HepG2 (cell line): ENCODE measurements around the gene DARS2. TPM values are rescaled to one million over a fixed set of nuclear protein-coding genes. Genes with fewer than 3 reads are reported as not detected.

ENCODE experiments used
- ATAC-seq: fragments of 200-7000 bp; cut with Tn5 transposase; 3 replicates; pipeline ENCODE4 v1.9.1; 2020; ENCODE audit warnings: mild to moderate bottlenecking, moderate library complexity
- BruUV-seq: library from RNA; stranded (reverse); fragments of 400-500 nt; replicated peaks from 2 replicates; lab custom pipeline; 2021; lab: Mats Ljungman, UMichigan
- CTCF ChIA-PET: fragments of 300-600 bp; formaldehyde crosslinking; extraction: SDS; loops from one replicate; lab custom pipeline; 2021; ENCODE audit warnings: low total read pairs, inconsistent platforms, low intra/inter-chr PET ratio; lab: Yijun Ruan, JAX
- POLR2A ChIA-PET: fragments of 350-600 bp; sonication (Branson Sonifier 250); formaldehyde crosslinking; loops from one replicate; lab custom pipeline; 2020; ENCODE audit warnings: antibody characterized with exemption, inconsistent platforms; lab: Yijun Ruan, JAX
- DNase-seq: peaks from one replicate; pipeline ENCODE4 v3.0.0-alpha.2; 2015; ENCODE audit warnings: low spot score
- FAIRE-seq: peaks from 3 replicates; lab custom pipeline; 2011; peaks lifted over from hg19 to GRCh38; lab: Jason Lieb, UNC
- H2AFZ ChIP-seq: one replicate; pipeline ENCODE4 v1.6.1; 2011; ENCODE audit warnings: low read length, inconsistent platforms
- H3K27ac ChIP-seq: fragments of 300-600 bp; 3 replicates; pipeline ENCODE4 v1.8.0; 2011; ENCODE audit warnings: mixed run types, mild to moderate bottlenecking, mixed read lengths, low read length, inconsistent platforms; ENCODE audit not compliant: insufficient read depth; ENCODE audit errors: extremely low read length
- H3K27me3 ChIP-seq, 2 experiments: fragments of 200-600 bp in 1 of 2; 2 replicates in 1 of 2; 3 replicates in 1 of 2; pipeline versions ENCODE4 v1.6.0 to v1.8.0; 2011; ENCODE audit warnings: low read length in 2 of 2, mild to moderate bottlenecking in 2 of 2, moderate library complexity in 2 of 2, inconsistent platforms in 1 of 2; ENCODE audit not compliant: insufficient read depth in 2 of 2, control insufficient read depth in 1 of 2
- H3K36me3 ChIP-seq, 2 experiments: fragments of 200-600 bp in 1 of 2; replicated peaks in 1 of 2; 2 replicates in 1 of 2; 3 replicates in 1 of 2; pipeline versions ENCODE4 v1.5.1 to v1.8.0; 2011; ENCODE audit warnings: low read length in 2 of 2, inconsistent platforms in 1 of 2; ENCODE audit not compliant: insufficient read depth in 2 of 2, control insufficient read depth in 1 of 2
- H3K4me1 ChIP-seq: 2 replicates; pipeline ENCODE4 v1.5.1; 2012; ENCODE audit warnings: low read length, inconsistent platforms; ENCODE audit not compliant: insufficient read depth
- H3K4me2 ChIP-seq: 2 replicates; pipeline ENCODE4 v1.6.0; 2011; ENCODE audit warnings: low read depth, low read length, inconsistent platforms
- H3K4me3 ChIP-seq, 3 experiments: fragments of 200-600 bp in 1 of 3; sonication (generic), shearing (Covaris generic) in 1 of 3; replicated peaks in 1 of 3; 2 replicates each; pipeline ENCODE4 v1.5.1; 2011 to 2016; ENCODE audit warnings: low read length in 3 of 3, inconsistent platforms in 2 of 3, low read depth in 2 of 3, mild to moderate bottlenecking in 2 of 3, control low read depth in 1 of 3, mixed read lengths in 1 of 3; ENCODE audit not compliant: insufficient read depth in 1 of 3
- H3K79me2 ChIP-seq: one replicate; pipeline ENCODE4 v1.6.1; 2011; ENCODE audit warnings: low read length, inconsistent platforms; ENCODE audit not compliant: insufficient read depth
- H3K9ac ChIP-seq: 2 replicates; pipeline ENCODE4 v1.6.0; 2011; ENCODE audit warnings: mild to moderate bottlenecking, low read depth, low read length, inconsistent platforms; ENCODE audit not compliant: insufficient read depth
- H3K9me3 ChIP-seq: 2 replicates; pipeline ENCODE4 v1.5.1; 2012; ENCODE audit warnings: mild to moderate bottlenecking, low read length
- H4K20me1 ChIP-seq: 2 replicates; pipeline ENCODE4 v1.6.0; 2011; ENCODE audit warnings: inconsistent platforms, mild to moderate bottlenecking, low read length, moderate library complexity; ENCODE audit not compliant: insufficient read depth
- KLF6 ChIP-seq: IDR thresholded peaks from 2 replicates; pipeline ENCODE4 v1.8.0; 2016; ENCODE audit warnings: missing biosample characterization, missing genetic modification reagents
- MBD4 ChIP-seq: IDR thresholded peaks from 2 replicates; pipeline ENCODE4 v1.6.1; 2012; ENCODE audit warnings: low read length, inconsistent platforms, borderline replicate concordance
- NFYB ChIP-seq: sonication (generic); formaldehyde crosslinking; IDR thresholded peaks from 2 replicates; pipeline ENCODE4 v1.4.0; 2020; ENCODE audit warnings: missing genetic modification reagents
- RBFOX2 ChIP-seq: fragments of 200-400 bp; formaldehyde crosslinking; IDR thresholded peaks from 2 replicates; pipeline ENCODE4 v1.6.1; 2017; ENCODE audit warnings: low read depth, mild to moderate bottlenecking, low read length
- SUZ12 ChIP-seq: fragments of 150-350 bp; IDR thresholded peaks from 2 replicates; pipeline ENCODE4 v1.6.1; 2014; ENCODE audit warnings: low read depth, low read length
- TARDBP ChIP-seq: sonication (generic); formaldehyde crosslinking; IDR thresholded peaks from 2 replicates; pipeline ENCODE4 v1.8.0; 2022; ENCODE audit warnings: mild to moderate bottlenecking, missing genetic modification reagents
- ZNF749 ChIP-seq: sonication (generic); formaldehyde crosslinking; IDR thresholded peaks from 2 replicates; pipeline ENCODE4 v1.8.0; 2022; ENCODE audit warnings: mild to moderate bottlenecking, missing genetic modification reagents, moderate library complexity, borderline replicate concordance
- WGBS: methylation state at CpG from one replicate; pipeline ENCODE4 v1.1.6; 2017; ENCODE audit warnings: low lambda C conversion rate; 5-methylcytosine and 5-hydroxymethylcytosine counted together
- in situ Hi-C: cut with HindIII; loops from 2 replicates; pipeline ENCODE4 v1.10.0; 2017; ENCODE audit warnings: low pct_unique_long_range_greater_than_20kb; ENCODE audit not compliant: extremely low pct_ligation_motif_present
- intact Hi-C: fragments of 100-400 bp; cut with micrococcal nuclease; formaldehyde crosslinking; loops from one replicate; pipeline ENCODE4 v1.10.0; 2022; ENCODE audit not compliant: unreplicated experiment
- polyA plus RNA-seq, 8 experiments: library from polyadenylated mRNA; depleted of rRNA in 3 of 8; stranded (reverse) in 7 of 8; unstranded in 1 of 8; fragments of >200 nt; fragmentation: Illumina TruSeq in 4 of 8; extraction: Trizol in 4 of 8; gene quantifications; 2 replicates each; pipeline versions ENCODE4 v1.2.1 to v1.2.3, GENCODE V29; 2011 to 2016; ENCODE audit warnings: low read depth in 4 of 8, missing spikeins in 1 of 8, mixed read lengths in 1 of 8; ENCODE audit not compliant: insufficient read depth in 1 of 8
- total RNA-seq, 5 experiments: library from RNA; depleted of rRNA; stranded (reverse); fragments of >200 nt; fragmentation: Illumina TruSeq; extraction: Trizol; gene quantifications; 2 replicates each; pipeline ENCODE4 v1.2.3, GENCODE V29; 2016; ENCODE audit warnings: low read depth in 1 of 5
- TF ChIP-seq, protein P1 (sequence below): sonication (generic); formaldehyde crosslinking; IDR thresholded peaks from 2 replicates; pipeline ENCODE4 v1.4.0; 2020; ENCODE audit warnings: missing genetic modification reagents, borderline replicate concordance
- TF ChIP-seq, protein P2 (sequence below): sonication (generic); formaldehyde crosslinking; IDR thresholded peaks from 2 replicates; pipeline ENCODE4 v1.4.0; 2020; ENCODE audit warnings: missing genetic modification reagents, mild to moderate bottlenecking, borderline replicate concordance
- TF ChIP-seq, protein P3 (sequence below): sonication (generic); formaldehyde crosslinking; IDR thresholded peaks from 2 replicates; pipeline ENCODE4 v1.4.0; 2020; ENCODE audit warnings: mild to moderate bottlenecking, missing genetic modification reagents

The DARS2 gene
- total and polyA plus RNA-seq, 2 of the 13 experiments (the other 11 are each of a cell fraction or from before 2014, with no cell fraction given) = 17.6 to 27.7 TPM

DNA sequence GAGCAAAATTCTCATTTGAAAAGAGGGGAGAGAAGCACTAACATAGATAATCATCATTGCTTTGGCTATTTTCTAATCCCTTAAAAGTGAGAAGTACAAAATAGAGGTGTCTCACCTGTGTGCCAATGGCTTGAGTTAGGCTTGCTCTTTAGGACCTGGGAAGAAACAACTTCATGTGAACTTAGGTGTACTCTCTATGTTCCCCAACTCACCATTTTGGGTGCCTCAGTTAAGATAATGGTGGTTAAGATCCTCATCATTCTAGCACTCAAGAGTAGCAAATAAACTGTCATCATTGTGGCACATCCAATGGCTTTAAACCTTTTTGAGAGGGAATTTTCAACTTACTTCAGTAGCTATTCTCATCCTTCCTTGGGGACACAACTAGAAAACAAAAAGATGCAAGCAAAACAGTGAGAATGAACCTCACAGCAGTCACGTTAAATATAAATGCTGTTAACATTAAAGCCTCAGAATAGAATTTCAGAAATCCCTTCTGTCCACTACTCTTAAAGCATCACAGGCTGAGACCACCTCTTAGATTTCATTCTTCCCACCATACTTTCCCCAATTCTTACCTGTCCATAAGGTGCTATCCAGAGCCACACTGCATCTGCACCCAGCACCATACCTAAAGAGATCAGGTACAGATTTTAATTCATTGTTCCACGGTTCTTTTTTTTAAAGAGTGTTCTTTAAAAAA is 42.1 kb downstream of the DARS2 start:
- H3K9me3 ChIP-seq = no peaks in the 10 kb centered on the region
- no peak overlapping the region for H2AFZ ChIP-seq
- peak overlapping the region; percentile 58 to 98 (median 85) for H3K4me3 ChIP-seq
- in situ Hi-C loops = loop anchor here (10.0 kb wide), 1 partner anchor 208 kb away; no protein-coding TSS in a partner anchor
- peak overlapping the region; percentile 87 for H3K4me2 ChIP-seq
- no peaks in the 10 kb centered on the region; a peak in 1 of 5 replicates for H3K27me3 ChIP-seq
- 3% methylated on average over 2 of the region's 2 CpGs for WGBS
- BruUV-seq = no TSS peak
- ChIA-PET POLR2A (interaction anchor here (1.6 to 3.2 kb wide), 3 partner anchors 51 to 389 kb away, joined by 5 to 25 read pairs (median 18); partner anchors contain the start of genes PRDX6 and SERPINC1), CTCF (no interaction called here)
- peaks cover 4 to 50% of the 10 kb centered on the region in 2 experiments for H3K36me3 ChIP-seq
- H4K20me1 ChIP-seq = peaks cover 38% of the 10 kb centered on the region
- no peak for ATAC-seq
- DNase-seq = no peak
- peak overlapping the region; percentile 95 for H3K9ac ChIP-seq
- H3K27ac ChIP-seq = peak overlapping the region; percentile 91
- intact Hi-C loops = loop anchor here (5.0 kb wide), 1 partner anchor 61 kb away; no protein-coding TSS in a partner anchor
- peaks cover 28% of the 10 kb centered on the region for H3K79me2 ChIP-seq
- no peak for FAIRE-seq
- peaks cover 44% of the 10 kb centered on the region for H3K4me1 ChIP-seq
- TF ChIP-seq SUZ12 = no peak
- no peak for TF ChIP-seq KLF6 (CRISPR knock-in tag)
- TF ChIP-seq, protein P1, sequence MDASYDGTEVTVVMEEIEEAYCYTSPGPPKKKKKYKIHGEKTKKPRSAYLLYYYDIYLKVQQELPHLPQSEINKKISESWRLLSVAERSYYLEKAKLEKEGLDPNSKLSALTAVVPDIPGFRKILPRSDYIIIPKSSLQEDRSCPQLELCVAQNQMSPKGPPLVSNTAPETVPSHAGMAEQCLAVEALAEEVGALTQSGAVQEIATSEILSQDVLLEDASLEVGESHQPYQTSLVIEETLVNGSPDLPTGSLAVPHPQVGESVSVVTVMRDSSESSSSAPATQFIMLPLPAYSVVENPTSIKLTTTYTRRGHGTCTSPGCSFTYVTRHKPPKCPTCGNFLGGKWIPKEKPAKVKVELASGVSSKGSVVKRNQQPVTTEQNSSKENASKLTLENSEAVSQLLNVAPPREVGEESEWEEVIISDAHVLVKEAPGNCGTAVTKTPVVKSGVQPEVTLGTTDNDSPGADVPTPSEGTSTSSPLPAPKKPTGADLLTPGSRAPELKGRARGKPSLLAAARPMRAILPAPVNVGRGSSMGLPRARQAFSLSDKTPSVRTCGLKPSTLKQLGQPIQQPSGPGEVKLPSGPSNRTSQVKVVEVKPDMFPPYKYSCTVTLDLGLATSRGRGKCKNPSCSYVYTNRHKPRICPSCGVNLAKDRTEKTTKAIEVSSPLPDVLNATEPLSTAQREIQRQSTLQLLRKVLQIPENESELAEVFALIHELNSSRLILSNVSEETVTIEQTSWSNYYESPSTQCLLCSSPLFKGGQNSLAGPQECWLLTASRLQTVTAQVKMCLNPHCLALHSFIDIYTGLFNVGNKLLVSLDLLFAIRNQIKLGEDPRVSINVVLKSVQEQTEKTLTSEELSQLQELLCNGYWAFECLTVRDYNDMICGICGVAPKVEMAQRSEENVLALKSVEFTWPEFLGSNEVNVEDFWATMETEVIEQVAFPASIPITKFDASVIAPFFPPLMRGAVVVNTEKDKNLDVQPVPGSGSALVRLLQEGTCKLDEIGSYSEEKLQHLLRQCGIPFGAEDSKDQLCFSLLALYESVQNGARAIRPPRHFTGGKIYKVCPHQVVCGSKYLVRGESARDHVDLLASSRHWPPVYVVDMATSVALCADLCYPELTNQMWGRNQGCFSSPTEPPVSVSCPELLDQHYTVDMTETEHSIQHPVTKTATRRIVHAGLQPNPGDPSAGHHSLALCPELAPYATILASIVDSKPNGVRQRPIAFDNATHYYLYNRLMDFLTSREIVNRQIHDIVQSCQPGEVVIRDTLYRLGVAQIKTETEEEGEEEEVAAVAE (CRISPR knock-in tag) = no peak
- TF ChIP-seq MBD4 = peak; percentile 7; the same call in 1 of the 2 replicates
- TF ChIP-seq RBFOX2 = peak; percentile 36; the same call in 1 of the 2 replicates
- TF ChIP-seq, protein P2, sequence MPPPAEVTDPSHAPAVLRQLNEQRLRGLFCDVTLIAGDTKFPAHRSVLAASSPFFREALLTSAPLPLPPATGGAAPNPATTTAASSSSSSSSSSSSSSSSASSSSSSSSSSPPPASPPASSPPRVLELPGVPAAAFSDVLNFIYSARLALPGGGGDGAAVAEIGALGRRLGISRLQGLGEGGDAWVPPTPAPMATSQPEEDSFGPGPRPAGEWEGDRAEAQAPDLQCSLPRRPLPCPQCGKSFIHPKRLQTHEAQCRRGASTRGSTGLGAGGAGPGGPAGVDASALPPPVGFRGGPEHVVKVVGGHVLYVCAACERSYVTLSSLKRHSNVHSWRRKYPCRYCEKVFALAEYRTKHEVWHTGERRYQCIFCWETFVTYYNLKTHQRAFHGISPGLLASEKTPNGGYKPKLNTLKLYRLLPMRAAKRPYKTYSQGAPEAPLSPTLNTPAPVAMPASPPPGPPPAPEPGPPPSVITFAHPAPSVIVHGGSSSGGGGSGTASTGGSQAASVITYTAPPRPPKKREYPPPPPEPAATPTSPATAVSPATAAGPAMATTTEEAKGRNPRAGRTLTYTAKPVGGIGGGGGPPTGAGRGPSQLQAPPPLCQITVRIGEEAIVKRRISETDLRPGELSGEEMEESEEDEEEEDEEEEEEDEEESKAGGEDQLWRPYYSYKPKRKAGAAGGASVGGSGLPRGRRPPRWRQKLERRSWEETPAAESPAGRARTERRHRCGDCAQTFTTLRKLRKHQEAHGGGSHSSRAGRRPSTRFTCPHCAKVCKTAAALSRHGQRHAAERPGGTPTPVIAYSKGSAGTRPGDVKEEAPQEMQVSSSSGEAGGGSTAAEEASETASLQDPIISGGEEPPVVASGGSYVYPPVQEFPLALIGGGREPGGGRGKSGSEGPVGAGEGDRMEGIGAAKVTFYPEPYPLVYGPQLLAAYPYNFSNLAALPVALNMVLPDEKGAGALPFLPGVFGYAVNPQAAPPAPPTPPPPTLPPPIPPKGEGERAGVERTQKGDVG = no peak
- TF ChIP-seq TARDBP = no peak
- TF ChIP-seq ZNF749 (CRISPR knock-in tag) = no peak
- TF ChIP-seq, protein P3, sequence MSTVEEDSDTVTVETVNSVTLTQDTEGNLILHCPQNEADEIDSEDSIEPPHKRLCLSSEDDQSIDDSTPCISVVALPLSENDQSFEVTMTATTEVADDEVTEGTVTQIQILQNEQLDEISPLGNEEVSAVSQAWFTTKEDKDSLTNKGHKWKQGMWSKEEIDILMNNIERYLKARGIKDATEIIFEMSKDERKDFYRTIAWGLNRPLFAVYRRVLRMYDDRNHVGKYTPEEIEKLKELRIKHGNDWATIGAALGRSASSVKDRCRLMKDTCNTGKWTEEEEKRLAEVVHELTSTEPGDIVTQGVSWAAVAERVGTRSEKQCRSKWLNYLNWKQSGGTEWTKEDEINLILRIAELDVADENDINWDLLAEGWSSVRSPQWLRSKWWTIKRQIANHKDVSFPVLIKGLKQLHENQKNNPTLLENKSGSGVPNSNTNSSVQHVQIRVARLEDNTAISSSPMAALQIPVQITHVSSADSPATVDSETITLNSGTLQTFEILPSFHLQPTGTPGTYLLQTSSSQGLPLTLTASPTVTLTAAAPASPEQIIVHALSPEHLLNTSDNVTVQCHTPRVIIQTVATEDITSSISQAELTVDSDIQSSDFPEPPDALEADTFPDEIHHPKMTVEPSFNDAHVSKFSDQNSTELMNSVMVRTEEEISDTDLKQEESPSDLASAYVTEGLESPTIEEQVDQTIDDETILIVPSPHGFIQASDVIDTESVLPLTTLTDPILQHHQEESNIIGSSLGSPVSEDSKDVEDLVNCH = no peak
- TF ChIP-seq NFYB = no peak
